AG10803 (cell line): ENCODE measurements around the gene ELMO3.

Experiments
- DNase-seq: peaks from one replicate; pipeline ENCODE4 v3.0.0; 2010; ENCODE audit warnings: low read depth
- H3K4me3 ChIP-seq: 2 replicates; pipeline ENCODE4 v1.5.1; 2011; ENCODE audit warnings: mild to moderate bottlenecking, low read length, control low read depth
- CTCF ChIP-seq: conservative IDR thresholded peaks from 2 replicates; pipeline ENCODE4 v1.5.1; 2011; ENCODE audit warnings: mild to moderate bottlenecking, low read length, control low read depth, inconsistent platforms

ELMO3 gene

GRCh38 chr16:67199011-67199807 lies at the start of gene ELMO3:
TSS of gene ELMO3 (plus strand) at chr16:67199131. CDS start at chr16:67199327, 196 bp downstream.
- peak; percentile 42 for TF ChIP-seq CTCF
- no peak for DNase-seq
- H3K4me3 ChIP-seq = no peak within 1 kb of the TSS

- H3K4me3 ChIP-seq = no peak overlapping the region
- no peak for DNase-seq
- TF ChIP-seq CTCF = no peak
Observed at GRCh38 chr16:67149276-67150046, 49.5 kb upstream of the ELMO3 start.

- DNase-seq = peak; percentile 67
- peak overlapping the region; percentile 69 for H3K4me3 ChIP-seq
- 0 out of 2 replicates have a peak, but pooled peaks have one; percentile 8 for TF ChIP-seq CTCF
Observed at GRCh38 chr16:67150047-67150832, 48.7 kb upstream of the ELMO3 start.

GRCh38 chr16:67150833-67151396 lies 48.0 kb upstream of the ELMO3 start, which contains the start of gene B3GNT9:
TSS of gene B3GNT9 (minus strand) at chr16:67150998. CDS start at chr16:67150485, 513 bp downstream.
- H3K4me3 ChIP-seq = peak within 1 kb of the TSS; percentile 69
- TF ChIP-seq CTCF = no peak
- DNase-seq = peak; percentile 74

- no peak for DNase-seq
- no peak for TF ChIP-seq CTCF
- peak overlapping the region; percentile 69 for H3K4me3 ChIP-seq
Observed at GRCh38 chr16:67151431-67152097, 47.4 kb upstream of the ELMO3 start.
